ENCODE measurements around the gene TRPV6. TPM values are rescaled to one million over a fixed set of nuclear protein-coding genes. Genes with fewer than 3 reads are reported as not detected.

TRPV6 gene
- total and polyA plus RNA-seq, 2 donors (not counting 1 experiment from before 2014, with no cell fraction given) = not detected

DNA sequence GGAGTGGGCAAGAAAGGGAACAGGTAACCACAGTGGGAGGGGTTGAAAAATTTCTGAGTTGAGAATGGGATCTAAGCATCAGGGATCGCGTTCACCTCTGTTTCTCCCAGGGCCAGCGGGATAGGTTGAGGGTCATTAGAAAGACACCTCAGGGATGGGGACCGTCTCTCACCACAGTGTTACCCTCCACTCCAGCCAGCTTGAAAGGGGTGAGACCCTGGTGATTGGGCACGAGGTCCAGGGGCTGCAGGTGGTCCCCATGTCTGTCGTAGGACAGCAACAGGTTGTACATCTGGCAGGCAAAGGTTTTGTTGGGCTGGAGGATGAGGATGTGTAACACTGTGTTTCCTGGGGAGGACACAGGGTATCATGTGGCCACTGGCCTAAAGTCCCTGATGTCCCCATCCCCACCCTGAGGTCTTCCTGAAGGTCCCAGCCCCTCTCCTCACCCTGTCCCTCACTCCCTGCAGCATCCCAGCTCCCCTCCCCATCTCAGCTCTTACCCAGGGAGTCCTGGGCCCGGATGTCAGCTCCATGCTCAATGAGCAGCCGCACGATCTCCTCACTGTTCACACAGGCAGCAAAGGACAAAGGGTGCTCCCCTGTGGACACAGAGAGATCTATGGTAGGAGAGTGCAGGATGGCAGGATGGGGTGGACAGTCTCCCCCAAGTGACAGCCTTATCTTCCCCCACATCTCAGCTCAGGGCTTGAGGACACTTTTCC is 9.1 kb downstream of the TRPV6 start:
- no peak overlapping the region for H3K4me3 ChIP-seq (replicated peaks in 1 of 4; ENCODE audit: control extremely low read depth in 1 of 4, insufficient read depth in 1 of 4, low read depth in 3 of 4, low read length in 4 of 4)
- no peaks in the 10 kb centered on the region for H3K9me3 ChIP-seq (ENCODE audit: control insufficient read depth, insufficient read depth, low read depth, low read length)
- no peak for DNase-seq (ENCODE audit: low read depth in 2 of 2)
- H3K9ac ChIP-seq (ENCODE audit: insufficient read depth, low read length) = no peak overlapping the region
- no peak for TF ChIP-seq EZH2 (IDR thresholded peaks at IDR 0.05; ENCODE audit: low read length, missing control alignments)
- TF ChIP-seq, protein P1, sequence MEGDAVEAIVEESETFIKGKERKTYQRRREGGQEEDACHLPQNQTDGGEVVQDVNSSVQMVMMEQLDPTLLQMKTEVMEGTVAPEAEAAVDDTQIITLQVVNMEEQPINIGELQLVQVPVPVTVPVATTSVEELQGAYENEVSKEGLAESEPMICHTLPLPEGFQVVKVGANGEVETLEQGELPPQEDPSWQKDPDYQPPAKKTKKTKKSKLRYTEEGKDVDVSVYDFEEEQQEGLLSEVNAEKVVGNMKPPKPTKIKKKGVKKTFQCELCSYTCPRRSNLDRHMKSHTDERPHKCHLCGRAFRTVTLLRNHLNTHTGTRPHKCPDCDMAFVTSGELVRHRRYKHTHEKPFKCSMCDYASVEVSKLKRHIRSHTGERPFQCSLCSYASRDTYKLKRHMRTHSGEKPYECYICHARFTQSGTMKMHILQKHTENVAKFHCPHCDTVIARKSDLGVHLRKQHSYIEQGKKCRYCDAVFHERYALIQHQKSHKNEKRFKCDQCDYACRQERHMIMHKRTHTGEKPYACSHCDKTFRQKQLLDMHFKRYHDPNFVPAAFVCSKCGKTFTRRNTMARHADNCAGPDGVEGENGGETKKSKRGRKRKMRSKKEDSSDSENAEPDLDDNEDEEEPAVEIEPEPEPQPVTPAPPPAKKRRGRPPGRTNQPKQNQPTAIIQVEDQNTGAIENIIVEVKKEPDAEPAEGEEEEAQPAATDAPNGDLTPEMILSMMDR (conservative IDR thresholded peaks at IDR 0.05 in 1 of 2, IDR thresholded peaks at IDR 0.05 in 1 of 2; ENCODE audit: low read depth in 1 of 2, low read length in 2 of 2) = no peak
- no peaks in the 10 kb centered on the region for H3K79me2 ChIP-seq (ENCODE audit: control insufficient read depth, insufficient read depth, low read length)
- no peaks in the 10 kb centered on the region for H3K27me3 ChIP-seq (ENCODE audit: control insufficient read depth, insufficient read depth, low read length)
- H3K4me1 ChIP-seq (ENCODE audit: control insufficient read depth, extremely low read depth, insufficient read depth, low read length) = no peaks in the 10 kb centered on the region
- H3K4me2 ChIP-seq (ENCODE audit: extremely low read depth, insufficient read depth, low read length) = no peak overlapping the region
- H4K20me1 ChIP-seq (ENCODE audit: control insufficient read depth, extremely low read depth, insufficient read depth, low read length) = no peaks in the 10 kb centered on the region
- no peak overlapping the region for H2AFZ ChIP-seq (ENCODE audit: low read length)
- H3K36me3 ChIP-seq (ENCODE audit: control insufficient read depth, insufficient read depth, low read length) = no peaks in the 10 kb centered on the region
- no peak overlapping the region for H3K27ac ChIP-seq (ENCODE audit: insufficient read depth, low read length)

DNA sequence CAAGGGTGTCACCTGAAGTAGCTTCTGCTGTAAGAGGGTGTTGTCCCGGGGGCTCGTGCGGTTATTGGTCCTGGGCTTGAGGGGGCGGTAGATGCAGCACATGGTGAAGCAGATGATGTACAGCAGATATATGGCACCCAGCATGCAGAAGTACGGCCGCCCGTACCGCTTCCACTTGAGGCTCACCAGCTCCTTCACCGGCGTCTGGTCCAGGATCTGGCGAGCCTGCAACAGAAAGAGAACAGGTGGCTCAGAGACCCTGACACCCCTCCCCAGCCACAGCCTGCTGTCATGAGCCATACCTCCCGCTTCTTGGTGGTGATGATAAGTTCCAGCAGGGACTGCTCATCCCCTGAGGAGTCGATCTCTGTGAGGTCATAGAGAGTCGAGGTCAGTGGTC is 10.1 kb downstream of the TRPV6 start:
- H3K27me3 ChIP-seq (ENCODE audit: control insufficient read depth, insufficient read depth, low read length) = no peaks in the 10 kb centered on the region
- H4K20me1 ChIP-seq (ENCODE audit: control insufficient read depth, extremely low read depth, insufficient read depth, low read length) = no peaks in the 10 kb centered on the region
- H3K79me2 ChIP-seq (ENCODE audit: control insufficient read depth, insufficient read depth, low read length) = no peaks in the 10 kb centered on the region
- H3K36me3 ChIP-seq (ENCODE audit: control insufficient read depth, insufficient read depth, low read length) = no peaks in the 10 kb centered on the region
- H3K4me2 ChIP-seq (ENCODE audit: extremely low read depth, insufficient read depth, low read length) = no peak overlapping the region
- TF ChIP-seq, protein P1 (conservative IDR thresholded peaks at IDR 0.05 in 1 of 2, IDR thresholded peaks at IDR 0.05 in 1 of 2; ENCODE audit: low read depth in 1 of 2, low read length in 2 of 2) = no peak
- no peak for TF ChIP-seq EZH2 (IDR thresholded peaks at IDR 0.05; ENCODE audit: low read length, missing control alignments)
- no peak overlapping the region for H3K4me3 ChIP-seq (replicated peaks in 1 of 4; ENCODE audit: control extremely low read depth in 1 of 4, insufficient read depth in 1 of 4, low read depth in 3 of 4, low read length in 4 of 4)
- H3K9ac ChIP-seq (ENCODE audit: insufficient read depth, low read length) = no peak overlapping the region
- no peaks in the 10 kb centered on the region for H3K4me1 ChIP-seq (ENCODE audit: control insufficient read depth, extremely low read depth, insufficient read depth, low read length)
- H3K9me3 ChIP-seq (ENCODE audit: control insufficient read depth, insufficient read depth, low read depth, low read length) = no peaks in the 10 kb centered on the region
- no peak for DNase-seq (ENCODE audit: low read depth in 2 of 2)
- H2AFZ ChIP-seq (ENCODE audit: low read length) = no peak overlapping the region
- no peak overlapping the region for H3K27ac ChIP-seq (ENCODE audit: insufficient read depth, low read length)

DNA sequence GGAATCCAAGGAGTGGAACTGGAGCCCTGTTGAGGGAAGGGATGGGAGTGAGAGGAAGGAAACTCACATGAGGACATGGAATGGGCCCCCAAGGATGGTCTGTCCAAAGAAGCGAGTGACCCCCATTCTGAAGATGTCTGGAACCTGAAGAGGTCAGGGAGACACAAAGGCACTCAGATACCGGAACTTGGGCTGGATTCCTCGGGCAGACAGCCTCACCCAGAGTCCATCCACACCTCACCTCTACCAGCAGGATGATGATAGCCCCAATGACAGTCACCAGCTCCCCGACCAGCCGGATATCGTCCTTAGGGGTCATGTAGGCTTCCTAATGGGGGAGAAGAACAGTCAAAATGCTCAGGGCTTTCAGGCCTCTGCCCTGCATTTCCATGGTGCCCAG is 10.7 kb downstream of the TRPV6 start:
- Histone ChIP-seq H3K27ac (ENCODE audit: insufficient read depth, low read length) (no peak overlapping the region), H3K4me3 (replicated peaks in 1 of 4; ENCODE audit: control extremely low read depth in 1 of 4, insufficient read depth in 1 of 4, low read depth in 3 of 4, low read length in 4 of 4) (no peak overlapping the region), H3K36me3 (ENCODE audit: control insufficient read depth, insufficient read depth, low read length) (no peaks in the 10 kb centered on the region), H3K4me1 (ENCODE audit: control insufficient read depth, extremely low read depth, insufficient read depth, low read length) (no peaks in the 10 kb centered on the region), H3K79me2 (ENCODE audit: control insufficient read depth, insufficient read depth, low read length) (no peaks in the 10 kb centered on the region), H3K27me3 (ENCODE audit: control insufficient read depth, insufficient read depth, low read length) (no peaks in the 10 kb centered on the region), H4K20me1 (ENCODE audit: control insufficient read depth, extremely low read depth, insufficient read depth, low read length) (no peaks in the 10 kb centered on the region), H3K9me3 (ENCODE audit: control insufficient read depth, insufficient read depth, low read depth, low read length) (no peaks in the 10 kb centered on the region), H3K4me2 (ENCODE audit: extremely low read depth, insufficient read depth, low read length) (no peak overlapping the region), H3K9ac (ENCODE audit: insufficient read depth, low read length) (no peak overlapping the region), H2AFZ (ENCODE audit: low read length) (no peak overlapping the region)
- no peak for DNase-seq (ENCODE audit: low read depth in 2 of 2)
- TF ChIP-seq, protein P1 (conservative IDR thresholded peaks at IDR 0.05 in 1 of 2, IDR thresholded peaks at IDR 0.05 in 1 of 2; ENCODE audit: low read depth in 1 of 2, low read length in 2 of 2) = no peak
- no peak for TF ChIP-seq EZH2 (IDR thresholded peaks at IDR 0.05; ENCODE audit: low read length, missing control alignments)

Data from fibroblast of lung (primary cell).